Suppressor macrophage treated with lipopolysaccharide for 4 hours (primary cell): ENCODE measurements around the gene GATA5.
"Not testable (repeated sequence)": the region's sequence is repeated elsewhere in the genome, so short reads cannot be mapped to it uniquely, and the experiment has no call there.

Source experiments
- DNase-seq: peaks from one replicate; pipeline ENCODE4 v3.0.0-alpha.2; 2020

The GATA5 gene

DNA sequence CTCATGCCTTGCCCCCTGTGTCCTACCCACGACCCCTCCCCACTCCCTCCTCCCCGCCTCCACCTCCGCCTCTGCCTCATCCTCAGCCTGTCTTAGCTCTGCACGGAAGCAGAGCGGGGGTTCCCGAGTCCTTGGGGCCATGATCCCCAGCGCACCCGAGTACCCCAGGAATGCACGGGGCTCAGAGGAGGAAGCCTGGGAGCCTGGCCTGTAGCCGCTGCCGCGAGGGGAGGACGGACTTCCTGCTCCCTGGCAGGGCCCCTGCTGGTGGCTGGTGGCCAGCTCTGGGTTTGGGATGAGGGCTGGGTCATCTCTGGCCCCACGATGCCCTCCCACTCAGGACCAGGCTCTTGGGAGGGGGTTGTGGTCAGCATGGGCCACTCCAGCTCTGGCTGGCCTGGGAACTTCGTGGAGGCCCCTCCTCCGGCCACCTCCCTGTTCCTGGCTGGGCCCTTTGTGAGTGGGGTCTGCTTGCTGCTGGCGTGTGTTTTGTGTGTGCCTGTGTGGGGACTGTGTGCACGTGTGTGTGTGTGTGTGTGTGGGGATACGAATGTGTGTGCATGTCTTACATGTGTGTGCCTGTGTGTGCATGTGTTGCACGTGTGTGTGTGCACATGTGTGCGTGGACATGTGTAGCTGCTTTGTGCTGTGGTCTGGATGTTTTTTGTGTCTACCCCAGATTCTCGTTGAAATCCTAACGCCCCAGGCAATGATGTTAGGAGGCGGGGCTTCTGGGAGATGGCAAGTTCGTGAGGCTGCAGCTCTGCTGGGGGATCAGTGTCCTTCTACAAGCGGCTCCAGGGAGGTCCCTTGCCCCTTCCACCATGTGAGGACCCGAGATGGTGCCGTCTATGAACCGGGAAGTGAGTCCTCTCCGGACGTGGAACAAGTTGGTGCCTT is 47.1 kb downstream of the GATA5 start:
- no peak for DNase-seq

DNA sequence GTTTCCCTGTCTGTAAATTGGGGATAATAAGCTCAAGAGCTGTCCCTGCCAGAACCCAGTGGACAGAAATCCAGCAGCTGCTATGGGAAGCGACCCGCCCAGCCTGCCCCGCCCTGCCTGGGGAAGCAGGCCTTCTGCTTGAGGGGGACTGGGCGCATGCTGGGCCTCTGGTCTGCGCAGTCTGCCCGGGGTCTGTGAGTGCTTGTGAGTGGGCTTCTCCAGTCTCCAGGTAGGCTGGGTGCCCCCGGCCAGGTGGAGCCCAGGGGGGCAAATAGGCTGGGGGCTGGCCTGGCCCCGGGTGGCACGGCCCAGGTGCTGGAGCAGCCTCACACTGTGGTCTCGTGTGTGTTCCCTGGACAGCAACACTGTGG is 47.8 kb downstream of the GATA5 start:
- no peak for DNase-seq

DNA sequence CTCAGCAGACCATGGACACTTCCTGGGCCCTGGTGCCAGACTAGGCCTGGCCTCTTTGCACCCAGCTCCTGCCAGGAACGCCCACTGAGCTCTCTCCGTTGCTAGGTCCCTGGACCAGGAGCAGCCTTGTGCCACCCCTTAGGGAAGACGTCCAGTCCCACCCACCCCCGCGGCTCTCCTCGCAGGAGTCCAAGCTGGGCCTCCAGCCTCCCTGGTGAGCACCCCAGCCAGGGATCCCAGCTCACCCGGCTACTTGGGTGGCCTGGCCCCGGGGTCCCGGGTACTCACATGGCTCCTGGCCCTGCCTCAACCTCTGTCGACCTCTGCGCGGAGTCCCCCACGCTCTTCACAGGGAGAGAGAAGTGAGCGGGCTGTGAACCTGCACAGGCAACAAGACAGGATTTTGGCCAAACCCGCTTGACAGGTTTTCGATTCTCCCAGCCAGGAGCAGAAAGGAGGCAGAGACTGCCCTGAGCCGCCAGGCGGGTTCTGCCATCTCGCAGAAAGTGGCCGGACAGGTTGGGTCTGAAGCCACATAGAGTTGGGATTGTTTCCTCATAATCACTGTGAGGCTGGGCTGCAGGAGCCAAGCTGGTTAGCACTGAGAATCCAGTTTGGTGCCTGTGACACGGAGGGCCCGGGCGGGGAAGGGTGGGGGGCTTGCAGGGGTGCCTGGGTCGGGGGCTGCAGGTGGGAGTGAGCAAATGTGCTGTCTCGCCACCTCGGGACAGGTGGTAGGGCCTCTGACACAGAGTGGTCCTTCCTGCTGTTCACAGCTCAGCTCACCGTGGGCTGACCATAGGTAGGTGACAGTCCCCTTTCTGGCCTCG is 48.4 kb downstream of the GATA5 start, which contains the start of gene RBBP8NL:
TSS of gene RBBP8NL (minus strand) at position 368 of the 830 bp plus-strand sequence. CDS start 7,892 bp downstream, outside the sequence.
- DNase-seq, result no peak

DNA sequence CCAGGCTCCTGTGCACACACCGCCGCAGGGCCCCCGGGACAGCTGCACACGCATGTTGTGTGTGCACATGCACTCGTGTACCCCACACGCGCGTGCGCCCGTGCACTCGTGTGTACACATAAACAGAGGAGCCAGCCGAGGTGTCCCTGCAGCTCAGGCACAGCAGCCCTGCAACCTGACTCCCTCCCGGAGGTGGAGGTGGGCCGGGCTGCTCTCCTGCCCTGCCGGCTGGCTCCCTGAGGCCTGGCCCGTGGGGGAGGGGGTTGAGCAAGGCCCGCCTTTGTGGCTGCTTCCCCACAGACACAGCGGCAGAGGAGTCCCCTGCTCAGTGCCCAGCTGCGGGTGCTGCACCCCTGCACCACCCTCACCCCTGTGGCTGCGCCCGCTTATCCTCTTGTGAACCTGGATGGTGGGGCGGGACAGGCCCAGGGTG is 49.1 kb downstream of the GATA5 start:
- DNase-seq, result no peak

DNA sequence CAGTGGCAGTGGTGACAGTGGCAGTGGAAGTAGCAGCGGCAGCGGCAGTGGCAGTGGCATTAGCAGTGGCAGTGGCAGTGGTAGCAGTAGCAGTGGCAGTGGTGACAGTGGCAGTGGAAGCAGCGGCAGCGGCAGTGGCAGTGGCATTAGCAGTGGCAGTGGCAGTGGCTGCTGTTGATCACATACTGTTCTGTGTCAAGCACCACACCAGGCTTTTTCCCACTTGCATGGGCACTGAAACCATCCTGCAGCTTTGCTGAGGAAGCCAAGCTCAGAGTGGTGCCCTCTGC is 49.8 kb downstream of the GATA5 start:
- DNase-seq, result not testable (repeated sequence)

DNA sequence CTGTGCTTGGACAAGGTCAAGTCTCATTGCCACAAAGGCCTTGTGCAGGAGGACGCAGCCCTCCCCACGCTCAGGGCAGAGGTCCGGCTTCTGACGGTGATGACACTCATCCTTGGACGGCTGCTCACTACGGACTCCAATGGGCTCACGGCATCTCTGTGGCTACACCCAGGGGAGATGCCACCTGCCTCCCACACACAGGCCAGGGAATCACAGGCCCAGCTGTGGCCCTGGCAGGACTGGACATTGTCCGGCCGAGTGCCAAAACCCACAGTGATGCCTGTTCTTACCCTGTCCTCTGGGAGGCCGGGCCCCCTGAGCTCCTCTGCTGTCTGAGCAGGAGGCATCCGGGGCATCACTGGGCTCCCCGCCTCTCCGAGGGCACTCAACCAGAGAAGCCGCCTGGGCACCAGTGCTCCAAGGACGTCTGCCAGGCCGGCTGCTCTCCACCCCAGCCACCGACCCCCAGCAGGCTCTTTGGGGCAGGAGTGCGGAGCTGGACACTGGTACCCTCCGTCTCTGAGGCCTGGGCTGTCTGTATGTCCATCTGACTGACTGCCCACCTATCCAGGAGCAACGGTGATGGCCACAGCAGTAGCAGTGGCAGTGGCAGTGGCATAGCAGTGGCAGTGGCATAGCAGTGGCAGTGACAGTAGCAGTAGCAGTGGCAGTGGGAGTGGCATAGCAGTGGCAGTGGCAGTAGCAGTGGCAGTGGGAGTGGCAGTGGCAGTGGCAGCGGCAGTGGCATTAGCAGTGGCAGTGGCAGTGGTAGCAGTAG is 50.3 kb downstream of the GATA5 start:
- DNase-seq, result no peak

DNA sequence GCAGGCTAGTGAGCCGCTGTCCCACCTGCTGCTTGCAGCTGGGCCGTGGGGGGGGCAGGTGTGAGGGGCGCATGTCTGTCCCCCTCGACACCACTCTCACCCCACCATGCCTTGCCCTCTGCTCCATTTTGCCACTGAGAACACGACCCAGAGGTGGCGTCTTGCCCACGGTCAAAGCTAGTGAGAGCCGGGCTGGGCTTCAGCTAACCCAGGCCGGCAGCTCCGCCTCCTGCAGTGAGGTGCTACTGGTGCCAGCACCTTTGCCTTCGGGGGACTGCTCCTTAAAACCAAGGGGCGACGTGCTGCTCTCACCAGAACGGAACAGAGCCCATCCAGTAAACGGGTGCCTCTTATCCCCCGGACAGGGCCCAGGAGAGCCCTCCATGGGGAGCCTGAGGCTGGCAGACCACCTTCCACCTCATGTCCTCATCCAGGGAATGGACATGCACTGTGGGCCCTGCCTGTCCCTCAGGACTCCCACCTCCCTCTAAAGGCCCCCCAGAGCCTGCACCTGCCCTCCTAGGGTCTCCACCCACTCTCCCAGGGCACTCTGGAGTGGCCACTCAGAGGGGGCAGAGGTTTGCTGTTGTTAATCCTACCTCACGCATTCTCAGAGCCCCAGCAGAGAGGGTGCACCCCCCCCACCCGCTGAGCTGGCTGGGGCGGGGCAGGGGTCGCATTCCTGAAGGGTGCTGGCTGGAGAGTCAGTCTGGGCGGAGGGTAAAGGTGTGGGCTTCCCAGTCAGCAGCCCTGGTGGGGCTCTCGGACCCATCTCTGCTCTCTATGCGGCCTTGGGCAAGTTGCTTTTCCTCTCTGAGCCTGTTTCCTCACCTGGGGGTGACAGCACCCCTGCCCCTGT is 51.3 kb downstream of the GATA5 start:
- DNase-seq, result no peak

DNA sequence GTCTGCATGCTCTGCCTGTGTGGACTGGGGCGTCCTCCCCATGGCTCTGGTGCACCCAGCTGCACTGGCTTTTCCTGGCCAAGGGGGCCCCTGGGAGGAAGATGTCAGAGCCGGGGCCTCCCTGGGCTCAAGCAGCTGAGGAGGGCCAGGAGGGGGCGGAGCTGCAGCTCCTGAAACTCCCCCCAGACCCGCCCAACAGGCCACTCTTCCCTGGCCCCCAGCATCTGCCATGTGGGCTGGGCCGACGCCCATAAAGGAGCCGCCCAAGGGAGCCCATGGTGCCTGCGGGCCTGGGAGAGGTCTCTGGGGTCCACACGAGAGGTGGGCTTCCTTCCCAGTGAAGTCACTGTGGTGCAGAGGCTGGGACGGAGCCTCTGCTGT is 52.5 kb downstream of the GATA5 start:
- DNase-seq, result no peak

DNA sequence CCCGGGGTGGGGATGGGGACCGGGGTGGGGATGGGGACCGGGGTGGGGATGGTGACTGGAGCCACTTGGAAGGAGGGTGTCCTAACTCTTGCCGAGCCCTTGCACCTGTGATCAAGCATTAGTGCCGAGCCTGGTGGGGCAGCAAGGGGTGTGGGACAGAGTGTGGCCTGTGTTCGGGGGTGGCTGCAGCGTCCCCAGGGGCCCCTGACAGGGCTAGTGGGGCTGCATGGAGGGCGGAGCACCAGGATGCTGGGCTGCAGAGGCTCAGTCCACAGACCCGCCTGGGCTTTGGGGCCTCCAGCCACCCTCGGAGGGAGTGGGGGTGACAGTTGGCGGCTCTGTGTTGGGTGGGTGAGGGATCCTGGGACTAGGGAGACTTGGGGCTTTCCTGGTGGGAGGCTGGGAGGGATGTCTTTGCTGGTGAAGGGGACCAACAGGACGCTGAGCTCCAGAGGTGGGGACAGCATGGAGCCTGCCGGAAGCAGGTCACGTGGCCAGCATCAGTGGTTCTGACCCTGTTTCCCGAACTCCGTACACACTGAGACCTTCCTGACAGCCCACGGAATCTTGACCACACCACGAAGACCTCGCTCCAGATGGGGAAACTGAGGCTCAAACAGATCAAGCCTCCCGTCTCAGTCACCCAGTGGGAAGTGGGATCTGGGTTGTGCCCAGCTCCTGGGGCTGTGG is 53.0 kb downstream of the GATA5 start:
- DNase-seq, result no peak

DNA sequence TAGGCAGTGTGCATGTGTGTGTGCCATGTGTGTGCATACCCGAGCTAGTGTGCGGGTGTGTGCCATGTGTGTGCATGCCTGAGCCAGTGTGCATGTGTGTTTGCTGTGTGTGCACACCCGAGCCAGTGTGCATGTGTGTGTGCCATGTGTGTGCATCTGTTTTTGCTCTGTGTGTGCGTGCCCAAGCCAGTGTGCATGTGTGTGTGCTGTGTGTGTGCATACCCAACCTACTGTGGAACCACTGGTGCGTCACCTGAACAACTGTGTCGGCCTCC is 54.1 kb downstream of the GATA5 start:
- DNase-seq, result no peak

DNA sequence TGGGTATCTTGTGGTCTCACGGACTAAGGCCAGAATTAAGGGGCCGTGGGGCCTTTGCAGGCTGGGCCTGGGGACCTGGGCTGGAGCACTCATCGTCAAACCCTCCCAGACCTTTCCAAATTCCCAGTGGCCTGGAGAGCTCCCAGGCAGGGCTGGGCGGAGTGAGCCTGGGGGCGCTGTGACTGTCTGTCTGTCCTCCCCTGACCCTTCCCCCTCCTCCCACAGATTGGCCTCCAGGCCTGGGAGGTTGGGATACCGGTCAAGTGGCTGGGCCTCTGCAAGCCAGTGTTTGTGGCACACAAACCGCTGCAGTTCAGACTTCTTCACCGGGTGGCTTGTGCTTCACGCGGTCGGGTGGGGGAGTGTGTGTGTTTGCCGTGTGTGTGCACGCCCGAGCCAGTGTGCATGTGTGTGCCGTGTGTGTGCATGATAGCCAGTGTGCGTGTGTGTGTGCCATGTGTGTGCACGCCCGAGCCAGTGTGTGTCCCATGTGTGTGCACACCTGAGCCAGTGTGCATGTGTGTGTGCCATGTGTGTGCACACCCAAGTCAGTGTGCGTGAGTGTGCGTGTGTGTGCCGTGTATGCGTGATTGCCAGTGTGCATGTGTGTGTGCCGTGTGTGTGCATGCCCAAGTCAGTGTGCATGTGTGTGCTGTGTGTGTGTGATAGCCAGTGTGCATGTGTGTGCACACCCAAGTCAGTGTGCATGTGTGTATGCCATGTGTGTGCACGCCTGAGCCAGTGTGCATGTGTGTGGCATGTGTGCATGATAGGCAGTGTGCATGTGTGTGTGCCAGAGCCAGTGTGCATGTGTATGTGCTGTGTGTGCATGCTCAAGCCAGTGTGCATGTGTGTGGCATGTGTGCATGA is 54.7 kb downstream of the GATA5 start:
- DNase-seq, result no peak

DNA sequence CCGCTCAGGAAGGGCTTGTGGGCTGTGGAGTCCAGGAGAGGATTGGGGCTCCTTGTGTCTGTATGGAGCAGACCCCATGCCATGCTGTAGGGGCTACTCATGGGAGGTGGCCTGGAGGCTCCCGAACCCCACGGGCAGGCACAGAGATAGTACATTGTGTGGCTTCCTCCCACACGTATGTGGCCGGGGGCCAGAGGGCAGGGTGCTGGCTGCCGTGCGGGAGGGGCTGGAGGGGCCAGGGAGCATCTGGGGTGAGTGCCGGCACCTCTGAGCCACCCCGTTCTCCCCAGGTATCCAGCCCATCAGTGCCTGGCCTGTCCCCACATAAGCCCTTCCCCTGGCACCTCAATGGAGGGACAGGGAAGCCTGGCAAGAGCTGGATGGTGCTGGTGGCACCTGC is 56.0 kb downstream of the GATA5 start:
- no peak for DNase-seq

DNA sequence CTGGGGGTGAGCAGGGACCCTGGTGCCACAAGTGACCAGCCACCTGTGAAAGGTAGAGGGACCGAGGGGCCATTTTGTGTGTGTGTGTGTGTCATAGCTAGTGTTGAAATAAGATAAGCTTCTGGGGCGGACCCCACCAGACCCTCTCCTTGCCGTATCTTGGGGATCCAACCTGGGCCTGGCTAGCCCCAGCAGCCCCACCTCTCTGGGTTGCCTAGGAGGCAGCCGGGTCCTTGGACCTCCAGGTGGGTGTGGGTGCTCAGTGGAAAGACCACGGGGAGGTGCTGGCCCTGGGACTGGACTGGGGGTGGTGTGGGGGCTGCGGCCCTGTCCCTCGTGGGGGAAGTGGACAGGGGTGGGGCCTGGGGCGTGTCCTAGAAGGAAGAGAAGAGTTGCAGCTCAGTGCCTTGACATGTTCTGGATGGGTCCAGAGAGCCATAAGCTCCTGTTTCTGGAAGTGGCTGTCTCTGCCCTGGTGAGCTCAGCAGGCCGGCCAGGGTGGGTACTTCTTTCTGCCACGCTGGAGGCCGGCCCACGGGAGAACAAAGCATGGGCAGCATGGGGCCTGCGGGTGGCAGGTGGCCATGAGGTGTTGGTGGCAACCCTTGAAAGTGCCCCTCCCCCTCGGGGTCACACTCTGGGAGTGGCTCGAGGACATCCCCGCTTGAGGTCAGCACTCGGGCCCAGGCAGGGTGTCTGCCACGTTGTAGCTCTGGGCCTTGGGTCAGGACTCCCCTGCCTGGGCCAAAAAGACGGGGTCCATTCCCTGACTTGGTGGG is 56.9 kb downstream of the GATA5 start:
- no peak for DNase-seq

DNA sequence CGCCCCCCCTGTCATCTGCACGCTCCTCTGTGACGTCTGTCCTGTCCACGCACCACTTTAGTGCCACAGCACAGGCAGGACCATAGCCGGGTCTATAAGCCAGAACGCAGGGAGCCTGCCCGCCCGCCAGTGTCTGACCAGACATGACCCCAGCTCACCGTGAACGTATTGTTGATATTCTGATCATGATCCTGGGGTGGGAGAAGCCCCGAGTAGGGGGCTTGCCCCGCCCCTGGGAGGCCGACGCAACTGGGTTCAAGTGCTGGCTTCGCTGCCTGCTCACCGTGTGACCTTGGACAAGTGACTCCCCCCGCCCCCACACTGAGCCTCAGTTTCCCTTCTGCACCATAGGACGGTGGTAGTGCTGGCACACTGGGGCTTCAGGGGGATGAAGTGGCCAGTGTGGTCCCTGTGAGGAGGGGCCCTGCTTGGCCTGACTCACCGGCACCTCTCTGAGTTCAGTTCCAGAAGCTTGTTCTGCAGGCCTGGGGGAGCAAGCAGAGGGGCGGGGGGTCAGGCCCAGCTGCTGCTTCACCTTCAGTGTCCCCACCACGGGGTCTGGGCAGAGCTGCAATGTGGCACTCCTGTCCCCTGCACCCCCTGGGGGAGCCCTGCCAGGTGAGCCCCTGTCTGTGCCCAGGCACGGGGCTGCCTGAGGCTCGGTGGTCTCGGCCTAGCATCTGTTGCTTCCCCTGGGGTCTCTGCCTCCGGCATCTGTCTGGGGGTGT is 57.6 kb downstream of the GATA5 start:
- no peak for DNase-seq

DNA sequence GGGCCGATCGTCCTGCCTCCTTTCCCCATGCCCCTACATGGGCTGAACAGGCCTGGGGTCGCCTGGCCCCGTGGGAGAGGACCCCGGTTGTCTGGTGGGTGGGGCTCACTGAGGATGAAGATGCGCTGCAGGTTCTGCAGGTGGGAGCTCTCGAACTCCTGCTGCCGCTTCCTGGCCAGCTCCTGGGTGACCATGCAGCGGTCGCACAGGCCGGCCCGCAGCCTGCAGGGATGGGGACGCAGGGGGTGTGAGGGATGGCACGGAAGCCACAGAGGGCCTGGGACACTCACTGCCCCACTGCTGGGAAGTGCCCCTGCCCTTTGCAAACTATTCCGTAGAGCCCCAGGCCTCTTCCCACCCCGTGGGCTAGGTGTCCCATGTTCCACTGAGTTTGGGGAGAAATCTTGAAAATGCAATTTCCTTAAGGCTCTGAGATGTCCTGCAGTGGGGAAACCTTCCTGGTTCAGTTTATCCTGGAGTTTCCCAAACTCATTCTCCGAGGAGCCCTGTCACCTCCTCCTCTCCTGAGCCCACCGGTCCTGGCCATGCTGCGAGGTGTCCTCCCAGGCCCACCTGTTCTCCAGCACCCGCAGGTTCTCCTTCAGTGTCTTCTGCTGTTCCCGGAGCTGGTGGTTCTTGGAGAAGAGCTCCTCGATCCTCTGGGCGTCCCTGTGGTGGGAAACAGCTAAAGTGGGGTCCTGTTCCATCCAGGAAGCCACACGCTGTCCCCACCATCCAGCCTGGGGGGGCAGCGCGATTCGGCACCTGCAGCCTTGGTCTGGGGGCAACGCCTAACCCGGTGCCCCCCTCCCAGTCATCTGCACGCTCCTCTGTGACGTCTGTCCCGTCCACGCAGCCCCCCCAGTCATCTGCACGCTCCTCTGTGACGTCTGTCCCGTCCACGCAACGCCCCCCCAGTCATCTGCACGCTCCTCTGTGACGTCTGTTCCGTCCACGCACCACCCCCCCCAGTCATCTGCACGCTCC is 58.9 kb downstream of the GATA5 start:
- DNase-seq, result no peak

DNA sequence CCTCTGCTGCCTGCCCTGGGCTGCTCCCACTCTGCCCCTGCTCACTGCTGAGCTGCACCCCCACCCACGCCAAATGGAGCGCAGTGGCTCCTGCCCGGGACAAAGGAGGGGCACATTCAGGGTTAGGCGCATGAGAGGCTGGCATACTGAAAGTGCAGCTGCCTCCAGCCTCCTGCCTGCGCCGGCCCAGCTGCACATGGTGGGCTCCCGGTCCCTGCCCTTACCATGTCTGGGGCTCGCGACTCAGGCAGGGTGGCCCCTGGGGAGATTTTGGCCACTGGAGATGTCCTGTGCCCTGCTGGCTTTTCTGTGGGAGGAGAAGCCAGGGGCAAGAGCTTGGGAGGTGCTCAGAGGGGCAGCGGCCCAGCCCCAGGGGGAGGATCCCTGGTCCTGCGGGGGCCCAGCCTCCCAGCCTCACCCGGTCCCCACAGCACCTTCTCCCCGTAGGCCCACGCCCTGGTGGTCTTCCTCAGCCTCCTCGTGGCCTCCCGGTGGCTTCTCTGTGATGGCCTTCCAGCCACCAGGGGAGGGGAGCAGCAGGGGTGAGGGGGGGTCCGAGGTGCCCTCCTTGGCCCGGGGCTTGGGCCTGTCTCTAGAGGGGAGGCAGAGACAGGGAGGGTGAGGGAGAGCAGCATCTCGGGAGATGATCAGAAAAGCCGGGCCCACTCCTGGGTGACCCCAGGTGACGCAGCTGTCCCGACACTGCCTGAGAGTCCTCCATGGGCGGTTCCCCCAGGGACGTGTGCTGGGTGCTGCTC is 60.3 kb downstream of the GATA5 start:
- DNase-seq, result no peak

DNA sequence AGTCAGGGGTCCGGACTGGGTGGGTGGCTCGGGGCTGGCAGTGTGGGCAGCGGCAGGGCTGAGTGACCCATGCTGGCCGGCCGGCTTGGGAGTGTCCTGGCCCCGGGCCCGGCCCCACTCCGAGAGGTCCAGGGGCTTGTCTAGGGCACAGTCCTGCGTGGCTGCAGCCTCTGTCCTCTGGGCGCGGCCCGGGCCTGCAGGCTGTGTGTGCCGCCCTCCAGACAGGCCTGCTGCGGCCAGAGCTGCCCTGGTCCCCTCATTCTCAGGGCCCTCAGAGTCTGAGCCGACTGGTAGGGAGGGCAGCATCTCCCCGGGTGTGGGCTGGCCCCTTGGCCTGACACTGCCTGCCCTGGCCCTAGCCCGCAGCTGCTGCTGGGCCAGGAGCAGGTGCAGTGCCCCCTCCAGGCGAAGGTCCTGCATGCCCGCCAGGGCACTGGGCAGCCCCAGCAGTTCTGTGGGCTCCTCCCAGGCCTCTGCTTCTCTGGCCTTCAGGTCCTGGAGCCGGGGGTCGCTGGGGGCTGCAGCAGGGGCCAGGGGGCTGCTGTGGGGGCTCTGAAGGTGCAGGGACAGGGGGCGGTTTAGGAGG is 61.8 kb downstream of the GATA5 start:
- no peak for DNase-seq
